Hematopoietic multipotent progenitor cell treated with erythropoietin and hydrocortisone succinate and interleukin-3 and kit ligand, for 6 days (in vitro differentiated cells): ENCODE results near the gene COL3A1.

Experiments used
- DNase-seq: peaks from one replicate; pipeline ENCODE4 v3.0.0-alpha.2; 2015

COL3A1 gene

GRCh38 chr2:188974164-188974563 is at the start of gene COL3A1:
Gene COL3A1 (plus strand): TSS chr2:188974373. CDS start chr2:188974490, 117 bp downstream.
- DNase-seq, result no peak

- no peak for DNase-seq
Observed at GRCh38 chr2:188928643-188929042, 45.5 kb upstream of the COL3A1 start.

GRCh38 chr2:188931361-188931760 is 42.8 kb upstream of the COL3A1 start:
- no peak for DNase-seq

- no peak for DNase-seq
Observed at GRCh38 chr2:188937228-188938220, 36.6 kb upstream of the COL3A1 start.

GRCh38 chr2:188940171-188940570 is 34.0 kb upstream of the COL3A1 start:
- DNase-seq, result no peak

- DNase-seq, result no peak
Observed at GRCh38 chr2:188944442-188944841, 29.7 kb upstream of the COL3A1 start.

- no peak for DNase-seq
Observed at GRCh38 chr2:188949046-188949818, 24.9 kb upstream of the COL3A1 start.

GRCh38 chr2:188952901-188953300 is 21.3 kb upstream of the COL3A1 start:
- no peak for DNase-seq

GRCh38 chr2:188956290-188956689 is 17.9 kb upstream of the COL3A1 start:
- DNase-seq, result no peak

- DNase-seq, result no peak
Observed at GRCh38 chr2:188956961-188957360, 17.2 kb upstream of the COL3A1 start.

GRCh38 chr2:188957646-188958045 is 16.5 kb upstream of the COL3A1 start:
- DNase-seq, result no peak

GRCh38 chr2:188963741-188964140 is 10.4 kb upstream of the COL3A1 start:
- DNase-seq, result no peak

- no peak for DNase-seq
Observed at GRCh38 chr2:188964976-188965546, 9.1 kb upstream of the COL3A1 start.

GRCh38 chr2:188965563-188965962 is 8.6 kb upstream of the COL3A1 start:
- no peak for DNase-seq

GRCh38 chr2:188966079-188966571 is 8.0 kb upstream of the COL3A1 start:
- DNase-seq, result no peak

GRCh38 chr2:188966728-188967440 is 7.3 kb upstream of the COL3A1 start:
- DNase-seq, result no peak

GRCh38 chr2:188969236-188969635 is 4.9 kb upstream of the COL3A1 start:
- DNase-seq, result no peak

GRCh38 chr2:188969651-188970050 is 4.5 kb upstream of the COL3A1 start:
- no peak for DNase-seq

GRCh38 chr2:188970211-188970610 is 4.0 kb upstream of the COL3A1 start:
- DNase-seq, result no peak

GRCh38 chr2:188971432-188971861 is 2.7 kb upstream of the COL3A1 start:
- DNase-seq, result no peak

GRCh38 chr2:188973641-188974040 is 532 bp upstream of the COL3A1 start:
- no peak for DNase-seq

GRCh38 chr2:188975497-188976102 is 1.4 kb downstream of the COL3A1 start:
- DNase-seq, result peak; percentile 8
